ENCODE measurements around the gene MAP3K5.

Gene MAP3K5

GRCh38 chr6:136683209-136683941 lies 108.9 kb downstream of the MAP3K5 start:
- DNase-seq (ENCODE audit: low read depth) = no peak

- no peak for DNase-seq (ENCODE audit: low read depth)
These were observed 110.0 kb downstream of the MAP3K5 start for GRCh38 chr6:136682292-136682691.

GRCh38 chr6:136677822-136678221 lies 114.5 kb downstream of the MAP3K5 start:
- DNase-seq (ENCODE audit: low read depth) = no peak

- no peak for DNase-seq (ENCODE audit: low read depth)
These were observed 114.9 kb downstream of the MAP3K5 start for GRCh38 chr6:136677344-136677743.

GRCh38 chr6:136676075-136676474 lies 116.2 kb downstream of the MAP3K5 start:
- DNase-seq (ENCODE audit: low read depth) = no peak

- no peak for DNase-seq (ENCODE audit: low read depth)
These were observed 118.7 kb downstream of the MAP3K5 start for GRCh38 chr6:136673571-136673970.

GRCh38 chr6:136672144-136672543 lies 120.1 kb downstream of the MAP3K5 start:
- no peak for DNase-seq (ENCODE audit: low read depth)

GRCh38 chr6:136669299-136669699 lies 123.0 kb downstream of the MAP3K5 start:
- no peak for DNase-seq (ENCODE audit: low read depth)

GRCh38 chr6:136668571-136668970 lies 123.7 kb downstream of the MAP3K5 start:
- DNase-seq (ENCODE audit: low read depth) = no peak

- DNase-seq (ENCODE audit: low read depth) = no peak
These were observed 126.2 kb downstream of the MAP3K5 start for GRCh38 chr6:136666041-136666440.

- DNase-seq (ENCODE audit: low read depth) = no peak
These were observed 129.7 kb downstream of the MAP3K5 start for GRCh38 chr6:136662347-136663237.

- no peak for DNase-seq (ENCODE audit: low read depth)
These were observed 131.6 kb downstream of the MAP3K5 start for GRCh38 chr6:136660727-136661126.

- no peak for DNase-seq (ENCODE audit: low read depth)
These were observed 132.2 kb downstream of the MAP3K5 start for GRCh38 chr6:136659991-136660499.

GRCh38 chr6:136658711-136659110 lies 133.6 kb downstream of the MAP3K5 start:
- no peak for DNase-seq (ENCODE audit: low read depth)

GRCh38 chr6:136657666-136658065 lies 134.6 kb downstream of the MAP3K5 start:
- no peak for DNase-seq (ENCODE audit: low read depth)

GRCh38 chr6:136656121-136656520 lies 136.2 kb downstream of the MAP3K5 start:
- DNase-seq (ENCODE audit: low read depth) = no peak

- no peak for DNase-seq (ENCODE audit: low read depth)
These were observed 136.8 kb downstream of the MAP3K5 start for GRCh38 chr6:136655239-136656014.

GRCh38 chr6:136654086-136654485 lies 138.2 kb downstream of the MAP3K5 start:
- no peak for DNase-seq (ENCODE audit: low read depth)

- DNase-seq (ENCODE audit: low read depth) = no peak
These were observed 139.6 kb downstream of the MAP3K5 start for GRCh38 chr6:136652656-136653055.

GRCh38 chr6:136651982-136652381 lies 140.3 kb downstream of the MAP3K5 start:
- no peak for DNase-seq (ENCODE audit: low read depth)

- DNase-seq (ENCODE audit: low read depth) = peak; percentile 1
These were observed 144.9 kb downstream of the MAP3K5 start for GRCh38 chr6:136647363-136647852.

GRCh38 chr6:136646377-136646776 lies 145.9 kb downstream of the MAP3K5 start:
- DNase-seq (ENCODE audit: low read depth) = no peak
